ENCODE measurements around the gene PPP1R15B. TPM values are rescaled to one million over a fixed set of nuclear protein-coding genes. Genes with fewer than 3 reads are reported as not detected.

PPP1R15B gene
- total RNA-seq, 1 donor, result 23.9 TPM

GRCh38 chr1:204357551-204358490, 53.8 kb downstream of the PPP1R15B start:
- no peaks in the 10 kb centered on the region for H3K4me1 ChIP-seq (ENCODE audit: insufficient read depth, low read length)
- no peaks in the 10 kb centered on the region for H3K79me2 ChIP-seq (ENCODE audit: insufficient read depth, low read length)
- H3K27ac ChIP-seq (ENCODE audit: low read depth, low read length), result no peak overlapping the region
- no peak overlapping the region for H3K4me2 ChIP-seq (ENCODE audit: insufficient read depth, low read length)
- H2AFZ ChIP-seq (ENCODE audit: low read length), result no peak overlapping the region
- no peaks in the 10 kb centered on the region for H4K20me1 ChIP-seq (ENCODE audit: insufficient read depth, low read length)
- DNase-seq (ENCODE audit: insufficient read length, low spot score, missing footprints), result no peak
- no peak overlapping the region for H3K4me3 ChIP-seq (ENCODE audit: insufficient read depth, low read length)
- no peak for TF ChIP-seq CTCF (IDR thresholded peaks at IDR 0.05; ENCODE audit: extremely low read depth, low read depth, low read length)
- no peaks in the 10 kb centered on the region for H3K9me3 ChIP-seq (ENCODE audit: low read depth, low read length)
- peaks cover 10% of the 10 kb centered on the region for H3K27me3 ChIP-seq (ENCODE audit: insufficient read depth, low read length)
- no peaks in the 10 kb centered on the region for H3K36me3 ChIP-seq (ENCODE audit: insufficient read depth, low read length)

GRCh38 chr1:204356997-204357396, 54.6 kb downstream of the PPP1R15B start:
- no peaks in the 10 kb centered on the region for H4K20me1 ChIP-seq (ENCODE audit: insufficient read depth, low read length)
- no peaks in the 10 kb centered on the region for H3K4me1 ChIP-seq (ENCODE audit: insufficient read depth, low read length)
- H3K9me3 ChIP-seq (ENCODE audit: low read depth, low read length), result no peaks in the 10 kb centered on the region
- peak; percentile 38 for DNase-seq (ENCODE audit: insufficient read length, low spot score, missing footprints)
- H3K27me3 ChIP-seq (ENCODE audit: insufficient read depth, low read length), result peaks cover 8% of the 10 kb centered on the region
- no peak overlapping the region for H3K4me3 ChIP-seq (ENCODE audit: insufficient read depth, low read length)
- TF ChIP-seq CTCF (IDR thresholded peaks at IDR 0.05; ENCODE audit: extremely low read depth, low read depth, low read length), result no peak
- H3K36me3 ChIP-seq (ENCODE audit: insufficient read depth, low read length), result no peaks in the 10 kb centered on the region
- H3K79me2 ChIP-seq (ENCODE audit: insufficient read depth, low read length), result no peaks in the 10 kb centered on the region
- H3K4me2 ChIP-seq (ENCODE audit: insufficient read depth, low read length), result no peak overlapping the region
- H3K27ac ChIP-seq (ENCODE audit: low read depth, low read length), result no peak overlapping the region
- no peak overlapping the region for H2AFZ ChIP-seq (ENCODE audit: low read length)

- Histone ChIP-seq H3K27me3 (ENCODE audit: insufficient read depth, low read length) (peaks cover 8% of the 10 kb centered on the region), H3K9me3 (ENCODE audit: low read depth, low read length) (no peaks in the 10 kb centered on the region), H3K36me3 (ENCODE audit: insufficient read depth, low read length) (no peaks in the 10 kb centered on the region), H3K4me2 (ENCODE audit: insufficient read depth, low read length) (no peak overlapping the region), H3K27ac (ENCODE audit: low read depth, low read length) (no peak overlapping the region), H3K4me3 (ENCODE audit: insufficient read depth, low read length) (no peak overlapping the region), H3K79me2 (ENCODE audit: insufficient read depth, low read length) (no peaks in the 10 kb centered on the region), H3K4me1 (ENCODE audit: insufficient read depth, low read length) (no peaks in the 10 kb centered on the region), H2AFZ (ENCODE audit: low read length) (no peak overlapping the region), H4K20me1 (ENCODE audit: insufficient read depth, low read length) (no peaks in the 10 kb centered on the region)
- no peak for DNase-seq (ENCODE audit: insufficient read length, low spot score, missing footprints)
- TF ChIP-seq CTCF (IDR thresholded peaks at IDR 0.05; ENCODE audit: extremely low read depth, low read depth, low read length), result no peak
These were observed 55.7 kb downstream of the PPP1R15B start for GRCh38 chr1:204355913-204356312.

- Histone ChIP-seq H3K9me3 (ENCODE audit: low read depth, low read length) (no peaks in the 10 kb centered on the region), H3K27ac (ENCODE audit: low read depth, low read length) (no peak overlapping the region), H3K36me3 (ENCODE audit: insufficient read depth, low read length) (no peaks in the 10 kb centered on the region), H2AFZ (ENCODE audit: low read length) (no peak overlapping the region), H3K27me3 (ENCODE audit: insufficient read depth, low read length) (peaks cover 8% of the 10 kb centered on the region), H3K4me3 (ENCODE audit: insufficient read depth, low read length) (no peak overlapping the region), H4K20me1 (ENCODE audit: insufficient read depth, low read length) (no peaks in the 10 kb centered on the region), H3K4me2 (ENCODE audit: insufficient read depth, low read length) (no peak overlapping the region), H3K79me2 (ENCODE audit: insufficient read depth, low read length) (no peaks in the 10 kb centered on the region), H3K4me1 (ENCODE audit: insufficient read depth, low read length) (no peaks in the 10 kb centered on the region)
- no peak for DNase-seq (ENCODE audit: insufficient read length, low spot score, missing footprints)
- no peak for TF ChIP-seq CTCF (IDR thresholded peaks at IDR 0.05; ENCODE audit: extremely low read depth, low read depth, low read length)
These were observed 57.0 kb downstream of the PPP1R15B start for GRCh38 chr1:204354579-204354978.

Data from osteoblast (primary cell).